Mucosa of gallbladder (tissue), 1 donor: ENCODE results near the gene CREB5. TPM values are rescaled to one million over a fixed set of nuclear protein-coding genes. Genes with fewer than 3 reads are reported as not detected.

Experiments used
- DNase-seq: peaks from one replicate; pipeline ENCODE4 v3.0.0-alpha.2; 2020; ENCODE audit warnings: low spot score
- total RNA-seq: library from RNA; stranded (reverse); gene quantifications from one replicate; pipeline ENCODE4 v1.2.1, GENCODE V29; 2021
- donor health status: DM: no; HTN: no; CAD: no.

CREB5 gene
- total RNA-seq, 1 donor from 2014 or later = 22.5 TPM

DNA sequence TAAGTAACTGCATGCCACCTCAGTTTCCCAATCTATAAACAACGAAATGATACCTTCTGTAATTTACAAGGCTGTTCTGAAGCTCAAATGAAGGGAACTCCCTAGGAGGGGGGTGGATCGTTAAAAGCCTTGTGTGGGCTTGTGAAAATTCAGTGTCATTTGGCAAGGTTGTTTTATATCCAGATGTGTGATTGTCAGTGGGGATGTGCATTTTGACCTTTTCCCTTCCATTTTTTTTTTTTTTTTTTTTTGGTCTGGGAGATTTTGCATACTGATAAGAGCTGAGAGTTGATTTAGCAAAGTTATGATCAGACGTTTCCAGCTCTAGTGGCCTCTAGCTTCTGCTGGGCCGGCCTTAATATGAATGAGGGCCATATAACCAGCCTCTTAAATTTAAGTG is 22.8 kb downstream of the CREB5 start:
- no peak for DNase-seq

DNA sequence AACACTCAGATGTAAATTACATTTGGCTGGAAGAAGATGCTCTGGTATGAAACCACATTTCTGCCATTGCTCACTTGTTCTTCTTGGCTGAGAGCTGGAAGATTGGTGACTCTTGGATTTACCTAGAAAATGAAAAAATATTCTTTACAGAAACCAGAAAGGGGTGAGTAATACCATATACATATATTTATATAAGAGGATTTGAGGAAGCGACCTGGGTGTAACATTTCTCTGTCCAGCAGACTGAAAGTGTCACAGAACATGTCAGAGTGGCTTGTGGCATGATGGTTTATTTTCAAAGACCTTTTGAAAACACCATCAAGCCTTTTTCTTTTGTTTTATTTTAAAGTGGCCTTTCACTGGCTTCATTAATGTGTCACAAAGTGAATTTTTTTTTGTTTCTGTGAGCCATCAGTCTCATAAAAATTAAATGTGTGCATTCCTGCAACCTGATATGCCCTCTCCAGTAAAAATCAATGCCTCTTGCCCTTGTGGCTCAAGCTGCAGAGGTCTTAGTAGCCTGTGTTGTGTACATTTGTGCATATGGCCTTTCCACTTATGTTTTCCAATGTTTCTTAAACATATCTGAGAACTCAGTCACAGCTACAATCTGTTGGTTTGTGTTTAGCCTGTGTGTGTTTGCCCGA is 23.5 kb downstream of the CREB5 start:
- no peak for DNase-seq

DNA sequence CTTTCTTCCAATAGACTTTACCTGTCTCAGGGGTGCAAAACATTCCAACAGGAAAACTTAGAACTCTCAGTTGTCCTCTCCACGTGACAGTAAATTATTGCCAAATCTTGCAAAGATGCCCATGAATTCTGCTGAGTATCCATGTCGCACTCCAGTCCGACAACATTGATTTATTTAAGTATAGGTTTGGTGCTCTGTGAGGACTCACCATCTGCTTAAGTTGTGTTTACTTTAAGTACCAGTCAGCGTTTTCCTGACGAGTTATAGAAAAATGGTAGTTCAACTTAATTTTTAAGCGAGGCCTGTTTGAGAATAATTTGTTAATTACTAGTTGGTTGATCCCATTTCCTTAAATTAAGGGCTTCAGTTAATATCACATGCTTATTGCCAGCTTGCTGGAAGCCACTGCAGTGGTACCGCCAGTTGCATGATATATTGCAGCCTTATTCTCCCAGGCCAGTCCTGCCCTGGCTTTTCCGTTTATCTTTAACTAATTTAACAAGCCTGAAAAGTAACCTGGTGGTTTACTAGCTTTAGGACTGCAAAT is 27.8 kb downstream of the CREB5 start:
- DNase-seq = no peak

DNA sequence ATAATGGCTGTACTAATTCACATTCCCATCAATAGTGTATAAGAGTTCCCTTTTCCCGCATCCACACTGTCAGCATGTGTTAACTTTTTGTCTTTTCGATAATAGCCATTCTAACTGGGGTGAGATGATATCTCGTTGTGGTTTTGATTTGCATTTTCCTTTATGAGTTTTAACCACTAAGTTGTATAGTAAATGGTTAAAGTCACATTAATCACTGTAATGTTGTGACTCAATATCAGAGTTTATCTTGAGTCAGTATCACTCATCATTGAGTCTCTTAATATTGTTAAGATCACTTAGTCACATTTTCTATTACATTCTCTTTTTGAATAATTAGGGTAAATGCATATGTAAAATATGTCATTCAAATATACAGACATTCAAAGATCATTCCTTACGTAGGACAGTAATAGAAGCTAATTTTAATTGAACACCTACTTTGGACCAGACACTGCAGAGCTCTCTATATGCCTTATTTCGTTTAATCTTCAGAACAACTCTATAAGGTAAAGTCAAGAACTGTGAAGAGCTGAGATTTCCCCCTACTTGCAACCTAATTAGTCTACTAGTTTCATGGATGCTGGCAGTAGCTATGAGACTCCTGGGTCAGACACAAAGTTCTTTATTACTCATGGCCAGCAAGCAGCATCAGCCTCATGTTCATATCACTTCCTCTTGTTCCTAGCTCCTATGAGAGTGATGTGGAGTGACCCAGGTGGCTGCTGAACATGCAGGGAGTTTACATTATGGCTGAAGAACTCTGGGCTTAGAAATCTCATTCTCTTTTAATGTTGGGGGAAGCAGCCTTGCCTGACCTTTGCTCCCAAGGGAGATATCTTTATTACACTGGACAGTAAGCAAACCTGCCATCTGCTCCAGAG is 30.5 kb downstream of the CREB5 start:
- no peak for DNase-seq

DNA sequence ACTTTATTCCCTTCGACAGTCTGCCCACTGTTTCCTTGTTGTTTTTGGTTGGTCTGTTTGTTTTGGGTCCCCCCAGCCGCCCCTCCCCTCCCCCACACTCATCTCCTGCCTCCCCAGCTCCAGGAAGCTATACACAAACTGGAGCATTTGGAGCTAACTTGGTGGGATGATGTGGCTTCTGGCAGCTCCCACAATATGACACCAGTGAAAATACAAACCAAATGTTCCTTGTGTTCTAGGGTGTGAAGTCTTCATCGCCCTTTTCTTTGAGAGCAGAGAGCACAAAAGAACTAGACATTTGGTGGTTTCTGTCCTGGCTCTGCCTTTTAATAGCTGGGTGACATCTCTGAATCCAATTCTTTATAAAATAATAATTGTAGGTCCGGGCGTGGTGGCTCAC is 33.8 kb downstream of the CREB5 start:
- no peak for DNase-seq

DNA sequence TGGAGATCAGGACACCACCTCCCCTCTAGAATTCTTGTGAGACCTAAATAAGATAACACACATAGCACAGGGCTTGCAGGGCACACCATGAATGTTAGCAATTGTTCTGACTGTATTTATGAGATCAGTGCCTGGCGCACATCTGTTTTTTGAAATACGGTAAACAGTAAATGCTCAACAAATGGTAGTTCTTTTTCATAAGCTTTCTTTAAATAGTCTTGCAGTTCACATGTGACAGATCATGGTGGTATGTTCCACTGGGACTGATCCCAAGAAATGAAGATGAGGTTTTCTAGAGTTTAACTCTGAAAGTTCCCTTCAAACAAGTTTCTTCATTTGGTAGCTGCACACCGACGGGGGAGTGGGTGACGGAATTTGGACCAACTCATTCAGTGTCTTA is 34.8 kb downstream of the CREB5 start:
- no peak for DNase-seq

DNA sequence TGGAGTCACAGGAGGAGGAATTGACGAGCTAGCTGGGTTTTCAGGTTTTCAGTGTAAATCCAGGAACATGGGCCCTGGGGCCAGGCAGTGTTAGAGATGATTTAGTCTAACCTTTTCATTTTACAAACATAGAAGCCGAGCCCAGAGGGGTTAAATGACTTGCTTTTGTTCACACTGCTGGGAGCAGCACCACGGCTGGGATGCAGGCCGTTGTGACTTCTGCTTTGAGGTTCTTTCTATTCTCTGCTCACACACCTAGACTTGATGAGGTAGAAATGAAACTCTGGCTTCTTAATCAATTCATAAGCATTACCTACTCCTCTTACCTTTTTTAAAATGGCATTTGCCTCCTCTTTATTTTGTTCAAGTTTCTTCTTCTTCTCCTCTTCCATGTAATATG is 36.4 kb downstream of the CREB5 start:
- DNase-seq = no peak

DNA sequence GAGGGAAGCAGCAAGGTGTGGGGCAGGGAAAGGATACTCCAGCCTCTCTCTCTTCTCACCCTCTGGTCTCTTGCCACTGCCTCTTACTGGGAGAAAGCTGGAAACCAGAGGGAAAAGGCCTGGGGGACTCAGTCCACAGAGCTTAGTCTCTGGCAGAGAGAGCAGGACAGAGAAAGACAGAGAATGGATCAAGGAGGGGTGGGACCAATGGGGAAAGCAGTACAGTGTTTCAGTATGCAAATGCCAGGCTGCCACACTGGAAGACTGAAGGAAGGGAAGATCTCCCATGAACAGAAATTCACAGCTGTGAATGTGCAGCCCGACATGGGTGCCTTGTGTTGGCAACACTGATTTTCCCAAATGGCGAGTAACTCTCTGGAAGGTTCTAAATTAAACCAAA is 40.4 kb downstream of the CREB5 start:
- no peak for DNase-seq

DNA sequence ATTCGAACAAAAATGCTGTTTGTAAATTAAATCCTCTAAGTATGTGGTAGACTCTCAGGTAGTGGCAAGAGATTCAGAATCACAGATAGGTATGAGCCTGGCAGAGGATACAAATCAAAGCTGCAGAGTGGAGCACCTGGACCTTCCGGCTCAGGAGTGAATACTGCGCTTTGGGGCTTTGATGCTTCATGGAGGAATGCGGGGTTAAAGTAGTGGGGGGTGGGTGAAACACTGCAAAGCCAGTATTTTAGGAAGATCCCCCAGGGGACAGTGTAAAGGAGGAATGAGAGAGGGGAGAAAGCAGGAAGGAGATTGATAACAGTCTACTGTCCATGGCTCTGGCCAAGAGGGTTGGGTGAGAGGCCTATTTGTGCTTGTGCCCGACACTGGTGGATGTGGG is 43.2 kb downstream of the CREB5 start:
- DNase-seq = no peak

DNA sequence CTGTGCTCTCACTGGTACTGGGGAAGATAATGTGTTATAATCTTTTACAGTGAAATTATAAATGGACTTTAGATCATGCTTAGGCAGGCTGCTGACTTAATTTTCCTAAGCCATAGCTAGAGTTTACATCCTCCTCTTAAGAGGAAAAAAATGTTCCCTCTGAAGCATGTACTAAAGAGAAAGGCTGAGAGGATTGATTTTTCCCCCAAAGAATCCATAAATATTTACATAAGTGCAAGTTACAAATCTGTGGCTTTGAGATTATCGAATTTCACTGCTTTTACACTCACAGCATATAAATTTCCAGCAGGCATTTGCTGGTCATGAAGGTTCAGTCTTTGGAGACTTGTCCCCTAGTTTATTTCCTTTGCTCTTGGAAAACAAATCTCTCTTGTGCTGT is 43.7 kb downstream of the CREB5 start:
- no peak for DNase-seq

DNA sequence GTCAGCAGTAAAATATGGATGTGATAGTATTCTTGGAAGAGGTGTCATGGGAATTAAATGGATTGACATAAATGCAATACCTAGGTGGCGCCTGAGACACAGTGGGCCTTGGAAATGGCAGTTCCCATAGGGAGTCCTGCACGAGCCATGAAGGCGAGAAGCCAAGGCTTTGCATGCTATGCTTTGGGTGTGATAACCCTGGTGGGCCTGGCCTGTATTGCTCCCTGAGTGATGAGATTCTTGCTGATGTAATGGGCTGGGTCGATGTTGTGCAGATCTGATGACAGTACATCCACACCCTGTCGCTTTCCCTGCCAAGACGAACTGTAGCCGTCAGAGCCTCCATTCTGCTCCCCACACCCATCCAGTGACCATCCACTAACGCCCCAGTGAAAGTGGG is 46.4 kb downstream of the CREB5 start:
- no peak for DNase-seq

DNA sequence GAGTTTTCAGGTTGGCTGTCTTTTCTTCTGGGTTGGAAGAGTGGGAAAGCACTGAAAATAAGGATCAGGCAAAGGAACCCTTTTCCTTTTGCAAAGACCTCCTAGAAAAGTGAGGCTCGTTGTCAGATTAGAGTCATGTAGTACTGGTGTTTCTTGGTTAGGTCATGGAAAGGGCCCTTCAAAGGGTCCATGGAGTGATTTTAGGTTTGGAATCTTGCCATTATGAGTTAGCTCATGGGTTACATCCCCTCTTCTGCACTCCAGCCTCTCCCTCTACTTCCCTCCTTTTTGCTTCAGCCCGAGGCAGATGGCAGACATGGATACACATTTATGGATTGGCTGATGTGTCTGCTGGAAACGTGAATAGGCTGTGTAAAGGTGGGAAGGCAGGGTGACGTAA is 47.0 kb downstream of the CREB5 start:
- DNase-seq = no peak

DNA sequence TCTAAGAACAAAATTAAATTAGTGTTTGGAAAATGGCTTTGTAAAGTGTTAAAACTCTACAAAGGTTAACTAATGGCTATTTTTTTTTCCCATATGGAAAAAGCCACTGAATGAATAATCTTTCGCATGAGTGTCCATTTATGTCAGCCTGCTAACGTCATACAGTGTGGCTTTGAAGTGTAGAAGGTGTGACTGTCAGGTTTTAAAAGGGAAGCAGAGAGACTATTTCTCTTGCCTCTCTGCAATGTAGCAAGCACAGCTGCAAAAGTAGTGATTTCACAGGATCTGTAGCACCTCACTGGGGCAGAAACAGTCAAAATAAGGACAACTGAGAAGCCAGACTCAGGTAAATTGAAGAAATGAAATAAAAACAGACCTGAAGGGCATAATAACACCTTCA is 53.4 kb downstream of the CREB5 start:
- DNase-seq = no peak

DNA sequence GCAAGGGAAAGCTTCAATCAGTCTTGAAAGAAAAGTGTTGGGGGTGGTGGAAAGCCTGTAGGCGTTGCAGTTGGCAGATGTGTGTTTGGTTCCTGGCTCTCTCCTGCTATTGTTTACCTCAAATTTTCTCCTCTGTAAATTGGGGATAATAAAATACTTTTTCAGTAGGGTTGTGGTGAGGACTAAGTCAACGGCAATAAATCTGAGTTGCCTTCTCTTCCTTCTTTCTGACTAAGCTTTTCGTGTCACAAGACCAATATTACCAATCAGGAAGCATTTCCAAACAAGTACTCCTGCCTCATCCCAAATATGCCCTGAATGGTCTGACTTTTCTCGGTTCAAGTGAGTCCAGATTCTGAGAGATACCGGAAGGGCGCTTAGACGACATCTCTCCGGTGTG is 54.0 kb downstream of the CREB5 start:
- no peak for DNase-seq

DNA sequence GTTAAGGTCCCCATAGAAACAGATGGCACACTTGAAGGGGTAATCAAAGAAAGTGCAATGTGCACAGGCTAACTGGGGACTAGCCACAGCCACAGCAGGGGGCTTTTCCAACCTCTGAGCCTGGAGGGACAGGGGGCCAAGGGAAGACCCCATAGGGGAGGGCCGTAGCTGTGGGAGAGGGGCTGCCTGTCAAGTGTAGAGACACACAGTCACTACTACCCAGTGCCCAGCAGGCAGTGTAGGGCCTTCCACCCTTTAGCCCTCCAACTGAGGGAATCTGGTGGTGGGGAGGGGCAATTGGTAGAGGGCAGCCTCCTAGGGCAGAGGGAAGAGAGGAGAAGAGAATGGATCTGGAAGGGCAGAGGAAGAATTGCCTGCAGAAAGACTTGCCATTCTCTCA is 54.6 kb downstream of the CREB5 start:
- no peak for DNase-seq

DNA sequence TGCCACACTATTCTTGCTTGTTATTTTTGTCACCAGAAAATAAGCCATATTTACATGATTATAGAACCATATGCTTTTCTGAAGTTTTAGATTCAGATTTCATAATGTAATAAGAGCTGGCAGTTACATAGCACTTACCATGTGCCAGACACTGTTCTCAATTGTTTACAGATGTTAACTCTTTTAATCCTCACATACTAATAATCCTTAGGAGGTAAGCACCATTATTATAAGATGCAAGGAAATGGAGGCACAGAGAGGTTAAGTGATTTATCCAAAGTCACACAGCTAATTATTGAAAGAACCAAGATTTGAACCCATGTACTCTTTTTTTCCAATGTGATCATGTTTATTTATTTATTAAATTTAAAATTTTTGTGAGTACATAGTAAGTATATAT is 57.2 kb downstream of the CREB5 start:
- no peak for DNase-seq

DNA sequence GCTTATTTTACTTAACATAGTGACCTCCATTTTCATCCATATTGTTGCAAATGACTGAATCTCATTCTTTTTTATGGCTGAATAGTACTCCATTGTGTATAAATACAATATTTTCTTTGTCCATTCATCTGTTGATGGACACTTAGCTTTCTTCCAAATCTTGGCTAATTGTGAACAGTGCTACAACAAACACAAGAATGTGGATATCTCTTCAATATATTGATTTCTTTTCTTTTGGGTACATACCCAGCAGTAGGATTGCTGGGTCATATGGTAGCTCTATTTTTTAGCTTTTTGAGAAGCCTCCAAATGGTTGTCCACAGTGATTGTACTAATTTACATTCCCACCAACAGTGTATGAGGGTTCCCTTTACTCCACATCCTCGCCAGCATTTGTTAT is 58.0 kb downstream of the CREB5 start:
- DNase-seq = no peak

DNA sequence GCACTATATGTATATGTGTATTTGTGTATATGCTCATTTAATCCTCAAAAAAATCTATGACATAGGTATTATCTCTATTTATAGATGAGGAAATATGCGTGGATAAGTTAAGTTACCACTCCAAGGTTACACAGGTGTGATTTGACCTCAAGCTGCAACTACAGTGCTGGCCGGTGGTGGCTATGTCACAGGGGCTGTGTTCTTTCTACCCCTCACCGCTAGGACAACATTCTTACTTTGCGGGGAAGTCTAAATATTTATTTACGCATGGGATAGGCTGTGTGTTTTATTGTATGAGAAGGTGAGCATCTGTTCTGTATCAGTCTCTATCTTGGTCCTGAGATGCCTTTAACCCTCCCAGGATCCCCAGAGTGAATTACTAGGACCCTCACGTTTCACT is 60.0 kb downstream of the CREB5 start:
- no peak for DNase-seq

DNA sequence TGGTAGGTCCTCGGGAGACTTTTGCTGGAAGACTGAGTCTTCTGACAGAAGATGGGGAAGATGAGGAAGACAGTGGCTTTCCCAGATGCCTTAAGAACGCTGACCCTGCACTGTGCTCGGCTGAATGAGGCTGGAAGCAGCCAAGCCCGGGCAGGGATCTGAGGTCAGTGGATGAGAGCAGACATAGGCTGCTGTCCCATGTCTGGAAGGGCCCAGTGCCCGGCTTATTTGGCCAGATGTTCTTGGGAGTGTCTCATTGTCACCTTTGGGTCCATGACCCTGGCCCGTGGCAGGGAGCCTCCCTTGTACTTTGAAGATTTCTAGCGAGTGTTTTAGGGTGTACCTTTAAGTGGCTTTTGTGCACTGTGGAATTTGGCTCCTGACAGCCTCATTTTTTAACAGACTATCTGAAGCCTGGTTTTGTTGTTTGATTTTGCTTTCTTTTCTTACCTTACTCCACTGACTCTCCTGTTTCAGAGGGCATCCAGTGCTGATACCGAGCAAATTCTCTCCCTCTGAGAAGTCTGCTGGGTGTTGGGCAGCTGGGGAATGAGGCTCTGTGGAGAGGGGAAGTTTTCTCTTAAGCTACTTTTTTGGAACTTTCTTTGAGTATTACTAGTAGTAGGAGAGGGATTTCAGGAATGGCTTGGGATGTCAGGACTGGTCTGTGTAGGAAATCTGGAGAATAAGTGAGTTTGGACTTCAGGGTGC is 61.4 kb downstream of the CREB5 start:
- no peak for DNase-seq

DNA sequence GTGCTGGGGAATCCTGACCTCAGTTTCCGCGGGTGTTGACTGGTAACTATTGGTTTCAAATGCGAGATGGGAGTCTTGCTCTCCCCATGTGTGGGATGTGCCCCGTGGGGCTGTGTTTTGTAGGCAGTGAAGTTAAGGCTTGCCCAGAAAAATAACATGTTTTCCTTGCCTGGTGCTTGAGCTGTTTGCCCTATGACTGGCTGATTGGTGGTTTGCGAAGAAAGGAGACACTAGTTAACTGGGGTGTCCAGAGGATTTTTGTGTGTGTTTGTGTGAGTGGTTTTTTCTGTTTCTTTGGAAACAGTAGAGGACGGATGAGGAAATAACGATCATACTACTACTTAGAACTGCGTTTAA is 61.9 kb downstream of the CREB5 start:
- DNase-seq = no peak

DNA sequence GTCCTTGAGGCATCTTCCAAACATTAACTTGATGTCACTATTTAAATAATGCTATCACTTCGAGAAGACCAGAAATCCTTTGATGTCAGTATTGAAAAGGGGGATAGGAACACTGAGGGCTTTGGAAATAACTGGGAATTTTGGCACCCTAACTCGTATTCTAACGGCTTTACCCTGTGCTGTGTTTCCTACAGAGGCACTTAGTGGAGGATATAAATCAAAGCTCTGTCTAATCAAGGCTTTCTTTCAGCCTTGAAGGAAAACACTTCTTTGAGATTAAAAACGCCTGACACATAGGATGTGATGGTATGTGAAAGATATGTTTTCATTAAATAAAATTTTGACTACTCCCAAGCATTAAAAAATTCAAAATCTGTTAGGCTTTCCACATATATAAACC is 62.3 kb downstream of the CREB5 start:
- DNase-seq = no peak

DNA sequence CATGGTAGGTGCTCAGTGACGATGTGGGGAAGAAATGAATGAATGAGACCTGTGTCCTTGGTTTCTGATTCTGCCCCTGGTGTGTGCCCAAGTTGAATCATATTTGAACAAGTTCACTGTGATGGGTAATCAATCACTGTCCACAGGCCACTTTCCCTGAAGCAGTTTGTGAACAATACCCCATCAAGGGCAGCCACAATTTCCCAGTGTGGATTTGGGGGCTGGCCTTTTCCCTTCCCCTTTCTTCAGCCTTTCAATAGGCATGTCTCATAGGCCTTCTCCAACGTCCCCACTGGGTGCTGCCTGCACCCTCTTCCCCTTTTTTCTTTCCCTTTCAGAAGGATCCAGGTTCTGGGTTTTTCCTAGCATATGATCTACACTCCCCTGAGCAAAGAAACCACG is 64.7 kb downstream of the CREB5 start:
- DNase-seq = no peak

DNA sequence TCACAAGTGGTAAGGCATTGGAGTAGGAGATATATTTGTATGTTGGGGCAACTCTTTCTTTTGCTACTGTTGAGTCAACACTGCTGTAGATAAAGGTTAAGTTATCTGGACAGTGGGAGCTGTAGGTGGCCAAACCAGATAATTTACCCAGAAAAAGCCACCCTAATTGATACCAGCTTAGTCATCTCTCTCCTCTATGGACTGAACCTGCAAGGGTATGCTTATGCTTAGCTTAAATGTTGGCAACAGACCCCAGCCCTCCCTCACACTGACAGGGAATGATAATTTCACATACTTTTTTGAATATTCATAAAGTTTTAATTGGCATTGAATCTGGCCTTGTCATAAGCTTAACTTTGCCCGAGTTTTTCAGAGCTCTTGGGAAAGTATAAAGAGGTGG is 66.3 kb downstream of the CREB5 start:
- DNase-seq = no peak
